ENCODE measurements around the gene CATSPER4. TPM values are rescaled to one million over a fixed set of nuclear protein-coding genes. Genes with fewer than 3 reads are reported as not detected.
A peak's percentile ranks its signal among the peaks of the same experiment; 100 is the strongest.

Gene CATSPER4
- total and polyA plus RNA-seq, 2 of the 8 experiments (the other 6 are each of a cell fraction or from before 2014, with no cell fraction given) = 0.65 to 0.83 TPM

GRCh38 chr1:26169669-26170471 lies 20.5 kb upstream of the CATSPER4 start, which contains the start of gene ZNF593:
Gene ZNF593 (plus strand): TSS chr1:26169908. CDS start chr1:26169984, 76 bp downstream.
- peaks cover 4% of the 10 kb centered on the region; the same call in 1 of the 2 replicates for H3K79me1 ChIP-seq (ENCODE audit: low read depth, low read length)
- H2AK5ac ChIP-seq (ENCODE audit: low read depth, low read length) = no peak within 1 kb of the TSS
- H3K79me2 ChIP-seq (ENCODE audit: control insufficient read depth in 1 of 2, insufficient read depth in 2 of 2, low read length in 2 of 2) = peaks cover 0 to 8% of the 10 kb centered on the region in 2 experiments; a peak in 2 of 4 replicates
- H2BK5ac ChIP-seq (ENCODE audit: low read depth, low read length) = 0 out of 2 replicates have a peak within 1 kb of the TSS, but pooled peaks have one; percentile 71
- H4K91ac ChIP-seq (replicated peaks; ENCODE audit: insufficient read length, low read length) = peak within 1 kb of the TSS; percentile 69
- ChIA-PET POLR2A (ENCODE audit: partially characterized antibody) (interaction anchor here (0.9 to 2.9 kb wide), 9 partner anchors 8 to 64 kb away, joined by 3 to 6 read pairs (median 4); partner anchors contain the start of genes CATSPER4, CEP85 and CNKSR1), CTCF (ENCODE audit: partially characterized antibody) (interaction anchor here (0.6 to 16.2 kb wide), 23 partner anchors 10 to 247 kb away, joined by 3 to 159 read pairs (median 5); partner anchors contain the start of genes CATSPER4, CEP85, FAM110D and PDIK1L)
- H3K56ac ChIP-seq (replicated peaks; ENCODE audit: insufficient read length, low read depth, low read length) = peak within 1 kb of the TSS; percentile 35
- peak within 1 kb of the TSS; percentile 23; the same call in 1 of the 2 replicates for H3K27ac ChIP-seq (ENCODE audit: low read depth, low read length)
- H2BK15ac ChIP-seq (ENCODE audit: low read length) = peak within 1 kb of the TSS; percentile 88; the same call in 1 of the 2 replicates
- no peak within 1 kb of the TSS for H3K23ac ChIP-seq (ENCODE audit: insufficient read length)
- H3K4me1 ChIP-seq (replicated peaks in 1 of 4; ENCODE audit: control insufficient read depth in 3 of 4, insufficient read depth in 4 of 4, low read length in 3 of 4) = peaks cover 5 to 18% (median 13%) of the 10 kb centered on the region in 4 experiments
- no peak within 1 kb of the TSS for H2BK120ac ChIP-seq (replicated peaks; ENCODE audit: low read depth, low read length)
- peak within 1 kb of the TSS; percentile 77 to 96 for H3K4me2 ChIP-seq (ENCODE audit: insufficient read depth in 1 of 2, low read depth in 2 of 2, low read length in 2 of 2)
- H3K23me2 ChIP-seq (ENCODE audit: low read depth, low read length) = peaks cover 6% of the 10 kb centered on the region
- peak; percentile 78 to 96 for DNase-seq (ENCODE audit: low read depth in 1 of 2, low spot score in 2 of 2)
- no peak within 1 kb of the TSS; the same call in 1 of the 2 replicates for H2AFZ ChIP-seq (ENCODE audit: low read length)
- no peak within 1 kb of the TSS for H2BK20ac ChIP-seq (ENCODE audit: low read length)
- peak within 1 kb of the TSS; percentile 71 for H3K18ac ChIP-seq (ENCODE audit: extremely low read depth, low read length)
- H4K20me1 ChIP-seq (replicated peaks in 1 of 2; ENCODE audit: control insufficient read depth in 1 of 2, insufficient read depth in 2 of 2, low read length in 2 of 2) = peaks cover 0 to 4% of the 10 kb centered on the region in 2 experiments
- FAIRE-seq = no peak
- peak within 1 kb of the TSS; percentile 60 to 84 (median 74) for H3K9ac ChIP-seq (replicated peaks in 1 of 4; ENCODE audit: extremely low read depth in 1 of 4, low read depth in 3 of 4, low read length in 3 of 4)
- no peaks in the 10 kb centered on the region; a peak in 1 of 8 replicates for H3K36me3 ChIP-seq (ENCODE audit: control insufficient read depth in 2 of 4, insufficient read depth in 4 of 4, low read length in 3 of 4)
- peaks cover 0 to 11% (median 6%) of the 10 kb centered on the region in 4 experiments; a peak in 6 of 7 replicates for H3K27me3 ChIP-seq (replicated peaks in 1 of 4; ENCODE audit: control insufficient read depth in 3 of 4, extremely low read depth in 1 of 4, insufficient read depth in 3 of 4, low read length in 3 of 4)
- no peak within 1 kb of the TSS for H3K4ac ChIP-seq (replicated peaks; ENCODE audit: insufficient read length, low read depth, low read length)
- H3K14ac ChIP-seq (ENCODE audit: insufficient read length) = no peak within 1 kb of the TSS
- H3K9me3 ChIP-seq (ENCODE audit: insufficient read depth in 2 of 2, low read depth in 1 of 2, low read length in 1 of 2) = no peaks in the 10 kb centered on the region
- H4K8ac ChIP-seq (ENCODE audit: extremely low read depth, insufficient read depth, low read length) = peak within 1 kb of the TSS; percentile 97
- WGBS, 2 experiments (ENCODE audit: extremely low coverage in 1 of 2, insufficient coverage in 1 of 2, insufficient read length in 1 of 2, insufficient replicate concordance in 2 of 2, low coverage in 1 of 2, low lambda C conversion rate in 2 of 2, missing lambda C conversion rate in 1 of 2) = 4% methylated on average over 60 of the region's 76 CpGs; no CpG with 5 or more reads in 1 of the 2 experiments
- peak within 1 kb of the TSS; percentile 73 for H4K5ac ChIP-seq (ENCODE audit: insufficient read length, low read depth, low read length)
- H3K4me3 ChIP-seq (ENCODE audit: extremely low read depth in 1 of 4, insufficient read depth in 2 of 4, low read depth in 3 of 4, low read length in 4 of 4) = peak within 1 kb of the TSS; percentile 71 to 79 (median 74)
- no peak within 1 kb of the TSS for H2BK12ac ChIP-seq (ENCODE audit: low read depth, low read length)
- 0 out of 2 replicates have a peak, but pooled peaks have one; percentile 18 for TF ChIP-seq CHD2 (IDR thresholded peaks at IDR 0.05; ENCODE audit: low read length)
- no peak for TF ChIP-seq NRF1 (IDR thresholded peaks at IDR 0.05; ENCODE audit: low read depth, low read length)
- TF ChIP-seq GTF2F1 (IDR thresholded peaks at IDR 0.05; ENCODE audit: borderline replicate concordance, low read depth, low read length) = no peak
- TF ChIP-seq POLR2A (IDR thresholded peaks at IDR 0.05; ENCODE audit: control extremely low read depth in 1 of 2, low read depth in 2 of 2, low read length in 2 of 2) = peak in 1 of 2 experiments; percentile 86; a peak in 2 of 3 replicates
- no peak for TF ChIP-seq TCF12 (IDR thresholded peaks at IDR 0.05; ENCODE audit: low read depth, low read length)
- TF ChIP-seq CHD1 (IDR thresholded peaks at IDR 0.05; ENCODE audit: low read depth, low read length) = no peak
- TF ChIP-seq HDAC2 (IDR thresholded peaks at IDR 0.05; ENCODE audit: borderline replicate concordance in 1 of 2, low read depth in 2 of 2, low read length in 2 of 2) = peak in 1 of 2 experiments; percentile 69; a peak in 1 of 4 replicates
- no peak for TF ChIP-seq CBX8 (IDR thresholded peaks at IDR 0.05; ENCODE audit: borderline replicate concordance, low read depth, low read length)
- TF ChIP-seq BRCA1 (IDR thresholded peaks at IDR 0.05; ENCODE audit: low read depth, low read length) = peak; percentile 67
- TF ChIP-seq SP2 (IDR thresholded peaks at IDR 0.05; ENCODE audit: low read length) = no peak
- TF ChIP-seq ATF3 (IDR thresholded peaks at IDR 0.05; ENCODE audit: insufficient read depth, low read depth, low read length) = peak; percentile 90

Data from H1 (cell line).